GM12878 (cell line): ENCODE measurements around the gene NR1D1. TPM values are rescaled to one million over a fixed set of nuclear protein-coding genes. Genes with fewer than 3 reads are reported as not detected.

ENCODE experiments used
- ATAC-seq: fragments of 200-7000 bp; cut with Tn5 transposase; 3 replicates; pipeline ENCODE4 v1.9.1; 2020; ENCODE audit warnings: mild to moderate bottlenecking, moderate library complexity
- BruUV-seq: library from RNA; stranded (reverse); fragments of 400-500 nt; replicated peaks from 2 replicates; lab custom pipeline; 2021; lab: Mats Ljungman, UMichigan
- CTCF ChIA-PET: fragments of 300-600 bp; sonication (Branson Sonifier 250); formaldehyde crosslinking; extraction: SDS; loops from one replicate; lab custom pipeline; 2021; ENCODE audit warnings: inconsistent platforms; lab: Yijun Ruan, JAX
- POLR2A ChIA-PET: fragments of 350-600 bp; formaldehyde crosslinking; extraction: SDS; loops from one replicate; lab custom pipeline; 2021; ENCODE audit warnings: inconsistent platforms; lab: Charles Lee
- RAD21 ChIA-PET: fragments of 300-600 bp; sonication (Branson Sonifier 250); formaldehyde crosslinking; loops from one replicate; lab custom pipeline; 2023; ENCODE audit warnings: antibody characterized with exemption; ENCODE audit not compliant: unreplicated experiment; lab: Charles Lee
- SMC1A ChIA-PET: fragments of 300-600 bp; sonication (Branson Sonifier 250); formaldehyde crosslinking; loops from one replicate; lab custom pipeline; 2023; ENCODE audit not compliant: unreplicated experiment, uncharacterized antibody; lab: Charles Lee
- DNase-seq: peaks from one replicate; pipeline ENCODE4 v3.0.0-alpha.2; 2011; ENCODE audit warnings: low read depth, low spot score
- FAIRE-seq: peaks from 3 replicates; lab custom pipeline; 2011; peaks lifted over from hg19 to GRCh38; lab: Jason Lieb, UNC
- H2AFZ ChIP-seq: 2 replicates; pipeline ENCODE4 v1.6.0; 2011; ENCODE audit warnings: low read depth, low read length, control low read depth; ENCODE audit not compliant: control insufficient read depth
- H3K27ac ChIP-seq: 2 replicates; pipeline ENCODE4 v1.5.1; 2011; ENCODE audit warnings: control low read depth; ENCODE audit not compliant: control insufficient read depth, insufficient read depth
- H3K27me3 ChIP-seq, 2 experiments: replicated peaks in 1 of 2; 2 replicates each; pipeline versions ENCODE4 v1.6.0 to v1.6.1; 2011; ENCODE audit warnings: low read length in 1 of 2; ENCODE audit not compliant: control insufficient read depth in 2 of 2, insufficient read depth in 2 of 2
- H3K36me3 ChIP-seq, 2 experiments: 2 replicates each; pipeline ENCODE4 v1.5.1; 2011; ENCODE audit warnings: low read length in 1 of 2; ENCODE audit not compliant: control insufficient read depth in 2 of 2, insufficient read depth in 2 of 2
- H3K4me1 ChIP-seq: 2 replicates; pipeline ENCODE4 v1.6.1; 2011; ENCODE audit warnings: mild to moderate bottlenecking, low read length, moderate library complexity, mixed read lengths; ENCODE audit not compliant: control insufficient read depth, insufficient read depth
- H3K4me2 ChIP-seq: 2 replicates; pipeline ENCODE4 v1.6.0; 2011; ENCODE audit warnings: control low read depth; ENCODE audit not compliant: control insufficient read depth, insufficient read depth
- H3K4me3 ChIP-seq: fragments of 200-600 bp; sonication (generic); 2 replicates; pipeline ENCODE4 v1.5.1; 2016
- H3K79me2 ChIP-seq: 2 replicates; pipeline ENCODE4 v1.6.0; 2011; ENCODE audit warnings: low read length; ENCODE audit not compliant: control insufficient read depth, insufficient read depth
- H3K9ac ChIP-seq: 2 replicates; pipeline ENCODE4 v1.8.0; 2011; ENCODE audit warnings: low read length, control low read depth, mixed read lengths; ENCODE audit not compliant: control insufficient read depth, insufficient read depth
- H3K9me3 ChIP-seq: replicated peaks from 3 replicates; pipeline ENCODE4 v1.5.1; 2011; ENCODE audit warnings: mild to moderate bottlenecking, low read length; ENCODE audit not compliant: control insufficient read depth, insufficient read depth
- H4K20me1 ChIP-seq: 2 replicates; pipeline ENCODE4 v1.6.0; 2011; ENCODE audit not compliant: control insufficient read depth, insufficient read depth
- ATF7 ChIP-seq: fragments of 450-650 bp; IDR thresholded peaks from 2 replicates; pipeline ENCODE4 v1.6.1; 2016; ENCODE audit warnings: low read depth, mild to moderate bottlenecking
- HDGF ChIP-seq: fragments of 450-650 bp; IDR thresholded peaks from 2 replicates; pipeline ENCODE4 v1.6.1; 2016; ENCODE audit warnings: antibody characterized with exemption
- NFIC ChIP-seq: IDR thresholded peaks from 2 replicates; pipeline ENCODE4 v1.6.1; 2012; ENCODE audit warnings: low read depth, mild to moderate bottlenecking, inconsistent platforms, low read length, moderate library complexity
- PAX5 ChIP-seq: IDR thresholded peaks from 2 replicates; pipeline ENCODE4 v1.6.1; 2011; ENCODE audit warnings: low read depth, low read length, borderline replicate concordance
- SKIL ChIP-seq: fragments of 450-650 bp; IDR thresholded peaks from 2 replicates; pipeline ENCODE4 v1.6.1; 2017; ENCODE audit warnings: mild to moderate bottlenecking, low read depth, inconsistent platforms; ENCODE audit not compliant: poor library complexity, severe bottlenecking
- TAF1 ChIP-seq: IDR thresholded peaks from 2 replicates; pipeline ENCODE4 v1.6.1; 2011; ENCODE audit warnings: mild to moderate bottlenecking, low read depth, low read length, borderline replicate concordance
- ZNF207 ChIP-seq: fragments of 450-650 bp; IDR thresholded peaks from 2 replicates; pipeline ENCODE4 v1.6.1; 2014; ENCODE audit warnings: antibody characterized with exemption, mild to moderate bottlenecking, borderline replicate concordance
- ZNF24 ChIP-seq: fragments of 450-650 bp; IDR thresholded peaks from 2 replicates; pipeline ENCODE4 v1.6.1; 2017; ENCODE audit warnings: antibody characterized with exemption, mild to moderate bottlenecking
- ZNF384 ChIP-seq: IDR thresholded peaks from 2 replicates; pipeline ENCODE4 v1.6.1; 2012; ENCODE audit warnings: low read depth, mild to moderate bottlenecking, low read length, improper control_type of control experiment, borderline replicate concordance
- WGBS: methylation state at CpG from one replicate; pipeline ENCODE4 v1.1.6; 2016; ENCODE audit warnings: low lambda C conversion rate; ENCODE audit not compliant: insufficient replicate concordance, insufficient coverage; ENCODE audit errors: missing lambda C conversion rate; 5-methylcytosine and 5-hydroxymethylcytosine counted together
- in situ Hi-C: fragments of 300-500 bp; cut with MboI; formaldehyde crosslinking; loops from 9 replicates; pipeline ENCODE4 v1.14.3; 2018; ENCODE audit warnings: mixed read lengths
- intact Hi-C: fragments of 100-400 bp; cut with micrococcal nuclease; formaldehyde crosslinking; loops from one replicate; pipeline ENCODE4 v1.14.2; 2022; ENCODE audit not compliant: unreplicated experiment
- polyA plus RNA-seq, 11 experiments: library from polyadenylated mRNA; depleted of rRNA in 4 of 11; unstranded in 6 of 11; stranded (reverse) in 5 of 11; fragments of >200 nt; fragmentation: Nextera tagmentation in 4 of 11; fragmentation: Illumina TruSeq in 1 of 11; extraction: Ambion mirVana in 4 of 11; extraction: Trizol in 1 of 11; gene quantifications; 1 replicate in 1 of 11; 2 replicates in 10 of 11; pipeline versions ENCODE4 v1.2.1 to v1.2.3, GENCODE V29; 2011 to 2016; ENCODE audit warnings: inconsistent platforms in 2 of 11, missing spikeins in 2 of 11, low read depth in 1 of 11
- total RNA-seq, 4 experiments: library from RNA; depleted of rRNA in 3 of 4; stranded (reverse); fragments of >200 nt in 3 of 4; fragmentation: Illumina TruSeq in 1 of 4; extraction: Trizol in 1 of 4; gene quantifications; 2 replicates each; pipeline versions ENCODE4 v1.2.1 to v1.2.3, GENCODE V29; 2013 to 2021

NR1D1 gene
- total and polyA plus RNA-seq, 10 of the 15 experiments (the other 5 are each of a cell fraction or from before 2014, with no cell fraction given) = 0.10 to 3.4 (median 0.94) TPM

DNA sequence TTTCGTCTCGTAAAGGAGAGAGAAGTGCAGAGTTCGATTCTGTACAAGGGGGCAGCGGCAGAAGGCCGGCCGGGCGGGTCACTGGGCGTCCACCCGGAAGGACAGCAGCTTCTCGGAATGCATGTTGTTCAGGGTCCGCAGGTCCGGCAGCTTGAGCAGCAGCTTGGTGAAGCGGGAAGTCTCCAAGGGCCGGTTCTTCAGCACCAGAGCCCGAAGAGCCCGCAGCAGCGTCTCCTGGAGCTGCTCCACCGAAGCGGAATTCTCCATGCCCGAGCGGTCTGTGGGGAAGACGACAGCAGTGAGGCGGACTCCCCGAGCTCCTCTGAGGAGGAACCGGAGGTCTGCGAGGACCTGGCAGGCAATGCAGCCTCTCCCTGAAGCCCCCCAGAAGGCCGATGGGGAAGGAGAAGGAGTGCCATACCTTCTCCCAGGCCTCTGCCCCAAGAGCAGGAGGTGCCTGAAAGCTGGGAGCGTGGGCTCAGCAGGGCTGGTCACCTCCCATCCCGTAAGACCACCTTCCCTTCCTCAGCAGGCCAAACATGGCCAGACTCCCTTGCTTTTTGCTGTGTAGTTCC is 7.3 kb downstream of the NR1D1 start (continued):
- no peak for TF ChIP-seq ZNF207

DNA sequence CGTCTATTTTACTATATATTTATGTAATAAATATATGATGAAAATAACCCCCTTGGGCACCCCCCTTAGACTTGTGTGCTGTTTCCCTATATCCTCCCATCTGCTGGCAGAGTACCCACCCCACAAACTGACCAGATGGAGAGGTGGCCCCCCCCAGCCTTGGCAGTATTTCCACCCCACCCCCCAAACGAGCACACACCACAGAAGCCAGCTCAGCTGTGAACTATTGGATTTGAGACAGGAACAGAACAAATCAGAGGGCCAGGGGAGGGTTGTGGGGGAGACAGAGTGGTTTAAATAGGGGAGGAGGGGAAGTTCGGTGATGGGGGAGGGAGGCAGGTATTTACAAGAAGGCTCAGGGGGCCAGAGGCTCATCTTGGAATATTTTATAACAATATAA is 7.8 kb downstream of the NR1D1 start:
- H4K20me1 ChIP-seq = no peaks in the 10 kb centered on the region
- H2AFZ ChIP-seq = no peak overlapping the region
- H3K4me2 ChIP-seq = no peak overlapping the region
- no peak for ATAC-seq
- no peaks in the 10 kb centered on the region for H3K27me3 ChIP-seq
- POLR2A ChIA-PET = interaction anchor here (1.0 kb wide), 1 partner anchor 79 kb away, joined by 3 read pairs; no protein-coding TSS in a partner anchor
- H3K4me3 ChIP-seq = no peak overlapping the region
- TF ChIP-seq ZNF384 = no peak
- TF ChIP-seq PAX5 = no peak
- TF ChIP-seq ATF7 = no peak
- TF ChIP-seq TAF1 = no peak
- TF ChIP-seq NFIC = no peak
- no peak for TF ChIP-seq ZNF24
- no peak for TF ChIP-seq HDGF
- TF ChIP-seq SKIL = no peak
- H3K9me3 ChIP-seq = no peaks in the 10 kb centered on the region
- CTCF ChIA-PET = interaction anchor here (1.1 kb wide), 1 partner anchor 18 kb away, joined by 5 read pairs; no protein-coding TSS in a partner anchor
- DNase-seq = no peak
- peaks cover 6% of the 10 kb centered on the region for H3K79me2 ChIP-seq
- RAD21 ChIA-PET = interaction anchor here (1.1 to 1.3 kb wide), 2 partner anchors 19 to 21 kb away, joined by 4 to 6 read pairs; no protein-coding TSS in a partner anchor
- H3K9ac ChIP-seq = no peak overlapping the region
- H3K4me1 ChIP-seq = peaks cover 18% of the 10 kb centered on the region
- H3K27ac ChIP-seq = no peak overlapping the region
- whole genome bisulfite sequencing = 72% methylated on average over 3 of the region's 3 CpGs
- peaks cover 0 to 6% of the 10 kb centered on the region in 2 experiments; a peak in 3 of 4 replicates for H3K36me3 ChIP-seq
- intact Hi-C loops (no loop called here), in situ Hi-C loops (no loop called here)
- SMC1A ChIA-PET = no interaction called here
- no TSS peak for BruUV-seq
- no peak for FAIRE-seq
